Measurements from ENCODE around the gene TFCP2L1.
"Not testable (repeated sequence)": the region's sequence is repeated elsewhere in the genome, so short reads cannot be mapped to it uniquely, and the experiment has no call there.

TFCP2L1 gene

DNA sequence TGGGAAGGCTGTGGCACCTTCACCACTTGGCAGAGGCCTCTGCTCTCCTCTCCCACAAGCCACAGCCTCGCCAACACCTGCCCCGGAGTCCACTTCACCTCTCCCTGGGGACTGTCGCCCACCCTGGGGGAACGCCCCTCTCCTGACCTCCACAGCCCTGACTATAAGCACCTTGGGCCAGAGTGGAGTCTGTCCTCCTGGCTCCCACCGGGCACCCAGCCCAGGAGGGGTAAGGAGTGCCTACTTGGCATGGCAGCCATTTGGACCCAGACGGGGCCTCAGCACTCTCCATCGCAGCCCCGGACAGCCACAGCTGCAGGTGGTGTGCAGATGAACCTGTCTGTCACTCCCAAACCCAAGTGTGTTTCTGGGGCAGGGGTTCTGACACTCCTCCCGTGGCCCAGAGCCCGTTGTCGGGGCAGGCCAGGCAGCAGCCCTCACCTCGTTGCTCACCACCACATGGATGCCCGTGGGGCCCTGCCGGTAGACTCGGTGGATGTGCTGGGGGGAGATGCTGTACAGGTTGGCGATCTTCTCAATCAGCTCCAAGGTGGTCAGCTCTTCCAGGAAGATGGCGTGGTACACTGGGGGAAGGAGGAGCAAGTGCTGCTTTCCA lies 53.5 kb downstream of the TFCP2L1 start:
- Mint-ChIP-seq H3K27ac (no peak overlapping the region), H3K36me3 (ENCODE audit: insufficient read depth) (no peaks in the 10 kb centered on the region), H3K4me3 (no peak overlapping the region), H3K4me1 (ENCODE audit: low read depth in 2 of 2) (no peaks in the 10 kb centered on the region), H3K27me3 (peaks cover 0 to 23% of the 10 kb centered on the region in 2 donors), H3K9me3 (no peaks in the 10 kb centered on the region)
- ATAC-seq (replicated peaks) (no peak), DNase-seq (no peak)

DNA sequence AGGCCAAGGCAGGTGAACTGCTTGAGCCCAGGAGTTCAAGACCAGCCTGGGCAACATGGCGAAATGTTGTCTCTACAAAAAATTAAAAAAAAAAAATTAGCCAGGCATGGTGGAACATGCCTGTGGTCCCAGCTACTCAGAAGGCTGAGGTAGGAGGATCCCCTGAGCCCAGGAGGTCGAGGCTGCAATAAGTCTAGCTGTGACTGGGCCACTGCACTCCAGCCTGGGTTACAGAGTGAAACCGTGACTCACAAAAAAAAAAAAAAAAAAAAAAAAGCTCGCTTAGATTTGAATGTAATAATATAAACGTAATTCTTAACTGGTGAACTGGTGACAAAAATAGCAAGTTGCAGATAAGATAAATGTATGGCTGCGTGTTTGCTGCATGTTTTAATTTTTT lies 56.5 kb downstream of the TFCP2L1 start:
- Mint-ChIP-seq H3K9me3 (peaks cover 0 to under 1% of the 10 kb centered on the region in 2 donors), H3K36me3 (ENCODE audit: insufficient read depth) (no peaks in the 10 kb centered on the region), H3K27ac (no peak overlapping the region), H3K27me3 (peaks cover 2 to 20% of the 10 kb centered on the region in 2 donors), H3K4me3 (no peak overlapping the region), H3K4me1 (ENCODE audit: low read depth in 2 of 2) (no peaks in the 10 kb centered on the region)
- DNase-seq (no peak), ATAC-seq (replicated peaks) (no peak)

GRCh38 chr2:121227381-121228144 lies 57.4 kb downstream of the TFCP2L1 start:
- not testable (repeated sequence) for H3K27ac Mint-ChIP-seq; H3K4me3 Mint-ChIP-seq; DNase-seq; H3K36me3 Mint-ChIP-seq (ENCODE audit: insufficient read depth); H3K9me3 Mint-ChIP-seq; H3K4me1 Mint-ChIP-seq (ENCODE audit: low read depth in 2 of 2); ATAC-seq (replicated peaks)
- H3K27me3 Mint-ChIP-seq, result peaks cover 6 to 21% of the 10 kb centered on the region in 2 donors

DNA sequence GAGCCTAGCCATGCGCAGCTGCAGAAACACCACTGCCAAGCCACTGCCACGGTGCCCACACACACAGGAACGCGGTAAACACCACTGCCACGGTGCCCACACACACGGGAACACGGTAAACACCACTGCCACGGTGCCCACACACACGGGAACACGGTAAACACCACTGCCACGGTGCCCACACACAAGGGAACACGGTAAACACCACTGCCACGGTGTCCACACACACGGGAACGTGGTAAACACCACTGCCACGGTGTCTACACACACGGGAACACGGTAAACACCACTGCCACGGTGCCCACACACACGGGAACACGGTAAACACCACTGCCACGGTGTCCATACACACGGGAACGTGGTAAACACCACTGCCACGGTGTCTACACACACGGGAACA lies 59.3 kb downstream of the TFCP2L1 start:
- not testable (repeated sequence) for H3K36me3 Mint-ChIP-seq (ENCODE audit: insufficient read depth); H3K4me1 Mint-ChIP-seq (ENCODE audit: low read depth in 2 of 2); H3K4me3 Mint-ChIP-seq; H3K9me3 Mint-ChIP-seq; DNase-seq; H3K27me3 Mint-ChIP-seq; H3K27ac Mint-ChIP-seq; ATAC-seq (replicated peaks)

- peak overlapping the region in 1 of 2 donors; percentile 22 for H3K27ac Mint-ChIP-seq
- no peak for DNase-seq
- peaks cover 6 to 8% of the 10 kb centered on the region in 2 donors for H3K27me3 Mint-ChIP-seq
- H3K36me3 Mint-ChIP-seq (ENCODE audit: insufficient read depth), result no peaks in the 10 kb centered on the region
- ATAC-seq (replicated peaks), result no peak
- H3K4me3 Mint-ChIP-seq, result no peak overlapping the region
- no peaks in the 10 kb centered on the region for H3K4me1 Mint-ChIP-seq (ENCODE audit: low read depth in 2 of 2)
- peaks cover 0 to 1% of the 10 kb centered on the region in 2 donors for H3K9me3 Mint-ChIP-seq
Observed at GRCh38 chr2:121220995-121221394, 64.0 kb downstream of the TFCP2L1 start.

DNA sequence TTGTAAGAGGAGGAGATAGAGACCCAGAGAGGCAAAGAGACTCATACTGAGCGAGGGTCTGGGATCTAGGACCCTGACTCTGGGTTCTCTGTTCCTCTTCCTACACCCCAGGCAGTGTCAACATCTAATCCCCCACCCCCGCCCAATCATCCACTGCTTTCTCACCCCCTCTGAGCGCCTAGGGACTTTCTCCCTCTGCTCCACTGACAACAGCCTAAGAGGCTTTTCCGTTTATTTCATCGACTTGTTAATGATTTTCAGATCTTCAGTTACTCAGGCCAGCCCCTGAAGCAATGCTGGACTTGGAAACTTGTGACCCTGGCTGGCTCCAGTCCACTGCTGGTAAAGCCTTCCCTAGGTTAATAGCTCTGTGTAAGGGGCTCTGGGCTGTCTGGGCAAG lies 65.1 kb downstream of the TFCP2L1 start:
- no peaks in the 10 kb centered on the region for H3K36me3 Mint-ChIP-seq (ENCODE audit: insufficient read depth)
- H3K27me3 Mint-ChIP-seq, result peaks cover 6 to 9% of the 10 kb centered on the region in 2 donors
- ATAC-seq (replicated peaks) (no peak), DNase-seq (no peak)
- no peak overlapping the region for H3K27ac Mint-ChIP-seq
- H3K4me1 Mint-ChIP-seq (ENCODE audit: low read depth in 2 of 2), result no peaks in the 10 kb centered on the region
- H3K4me3 Mint-ChIP-seq, result no peak overlapping the region
- peaks cover 0 to 1% of the 10 kb centered on the region in 2 donors for H3K9me3 Mint-ChIP-seq

DNA sequence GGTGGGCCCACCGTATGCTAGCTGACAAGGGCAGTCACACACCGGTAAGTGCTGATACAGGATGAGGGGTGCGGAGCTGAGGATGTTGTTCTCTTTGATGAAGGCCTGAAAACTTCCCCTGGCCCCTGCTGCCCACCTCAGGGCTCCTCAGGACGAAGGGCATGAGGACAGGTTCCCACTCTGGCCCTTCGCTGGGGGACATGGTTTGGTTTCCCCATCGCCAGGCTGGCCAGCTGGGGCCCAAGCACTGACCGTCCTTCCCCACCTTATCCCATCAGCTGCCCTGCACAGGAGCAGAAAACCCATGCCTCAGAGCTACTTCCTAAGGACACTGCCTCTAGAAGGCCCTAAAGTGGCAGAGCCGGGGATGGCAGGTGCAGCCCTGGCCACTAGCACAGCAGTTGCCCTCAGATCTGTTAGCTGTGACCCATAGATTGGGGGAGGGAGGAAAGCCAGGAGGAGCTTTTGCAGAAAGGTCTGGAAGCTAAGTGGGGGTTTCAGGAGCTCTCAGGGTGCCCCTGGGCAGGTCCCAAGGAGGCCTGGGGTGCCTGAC lies 66.5 kb downstream of the TFCP2L1 start:
- Mint-ChIP-seq H3K27me3 (peaks cover 8 to 18% of the 10 kb centered on the region in 2 donors), H3K4me1 (ENCODE audit: low read depth in 2 of 2) (no peaks in the 10 kb centered on the region), H3K4me3 (no peak overlapping the region), H3K27ac (no peak overlapping the region), H3K36me3 (ENCODE audit: insufficient read depth) (no peaks in the 10 kb centered on the region), H3K9me3 (peaks cover 0 to under 1% of the 10 kb centered on the region in 2 donors)
- ATAC-seq (replicated peaks) (no peak), DNase-seq (no peak)

DNA sequence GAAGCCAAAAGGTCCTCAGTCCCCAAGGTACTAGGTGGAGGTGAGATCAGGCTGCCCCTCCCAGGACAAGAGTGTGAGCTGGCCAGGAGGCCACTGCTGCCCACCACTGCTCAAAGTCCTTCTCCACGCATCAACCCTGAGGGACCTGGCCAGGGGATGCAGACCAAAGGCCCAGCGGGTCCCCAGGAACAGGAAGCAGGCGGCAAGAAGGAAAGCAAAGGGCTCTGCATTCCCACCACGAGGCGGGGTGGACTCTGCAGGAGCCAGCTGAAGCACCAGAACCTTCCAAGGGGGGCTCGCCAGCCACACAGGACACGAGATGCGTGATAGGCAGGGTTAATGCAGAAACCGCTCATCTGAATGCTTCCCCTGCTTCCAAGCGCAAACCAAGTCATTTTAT lies 67.4 kb downstream of the TFCP2L1 start:
- Mint-ChIP-seq H3K4me3 (no peak overlapping the region), H3K9me3 (no peaks in the 10 kb centered on the region), H3K27ac (no peak overlapping the region), H3K27me3 (peaks cover 5 to 18% of the 10 kb centered on the region in 2 donors), H3K36me3 (ENCODE audit: insufficient read depth) (no peaks in the 10 kb centered on the region), H3K4me1 (ENCODE audit: low read depth in 2 of 2) (no peaks in the 10 kb centered on the region)
- ATAC-seq (replicated peaks) (no peak), DNase-seq (no peak)

GRCh38 chr2:121214296-121214695 lies 70.7 kb downstream of the TFCP2L1 start:
- ATAC-seq (replicated peaks) (no peak), DNase-seq (no peak)
- H3K36me3 Mint-ChIP-seq (ENCODE audit: insufficient read depth), result peaks cover 4% of the 10 kb centered on the region
- no peak overlapping the region for H3K27ac Mint-ChIP-seq
- H3K27me3 Mint-ChIP-seq, result peaks cover 5 to 29% of the 10 kb centered on the region in 2 donors
- H3K9me3 Mint-ChIP-seq, result no peaks in the 10 kb centered on the region
- no peak overlapping the region for H3K4me3 Mint-ChIP-seq
- H3K4me1 Mint-ChIP-seq (ENCODE audit: low read depth in 2 of 2), result no peaks in the 10 kb centered on the region

- ATAC-seq (replicated peaks), result no peak
- peaks cover 10 to 29% of the 10 kb centered on the region in 2 donors for H3K27me3 Mint-ChIP-seq
Observed at GRCh38 chr2:121213386-121213785, 71.6 kb downstream of the TFCP2L1 start.

GRCh38 chr2:121212661-121213325 lies 72.2 kb downstream of the TFCP2L1 start:
- DNase-seq (no peak), ATAC-seq (replicated peaks) (no peak)
- Mint-ChIP-seq H3K9me3 (no peaks in the 10 kb centered on the region), H3K27ac (no peak overlapping the region), H3K4me3 (no peak overlapping the region), H3K36me3 (ENCODE audit: insufficient read depth) (peaks cover 8% of the 10 kb centered on the region), H3K4me1 (ENCODE audit: low read depth in 2 of 2) (no peaks in the 10 kb centered on the region), H3K27me3 (peaks cover 10 to 29% of the 10 kb centered on the region in 2 donors)

More at GRCh38 chr2:121213386-121213785, 71.6 kb downstream of the TFCP2L1 start:
- no peak for DNase-seq
- no peaks in the 10 kb centered on the region for H3K9me3 Mint-ChIP-seq
- peaks cover 6% of the 10 kb centered on the region for H3K36me3 Mint-ChIP-seq (ENCODE audit: insufficient read depth)
- no peaks in the 10 kb centered on the region for H3K4me1 Mint-ChIP-seq (ENCODE audit: low read depth in 2 of 2)
- no peak overlapping the region for H3K4me3 Mint-ChIP-seq
- H3K27ac Mint-ChIP-seq, result no peak overlapping the region

GRCh38 chr2:121211689-121212151 lies 73.3 kb downstream of the TFCP2L1 start:
- ATAC-seq (replicated peaks) (no peak), DNase-seq (no peak)
- H3K9me3 Mint-ChIP-seq, result no peaks in the 10 kb centered on the region
- H3K27ac Mint-ChIP-seq, result no peak overlapping the region
- H3K4me1 Mint-ChIP-seq (ENCODE audit: low read depth in 2 of 2), result no peaks in the 10 kb centered on the region
- no peak overlapping the region for H3K4me3 Mint-ChIP-seq
- peaks cover 8% of the 10 kb centered on the region for H3K36me3 Mint-ChIP-seq (ENCODE audit: insufficient read depth)
- peaks cover 10 to 29% of the 10 kb centered on the region in 2 donors for H3K27me3 Mint-ChIP-seq

DNA sequence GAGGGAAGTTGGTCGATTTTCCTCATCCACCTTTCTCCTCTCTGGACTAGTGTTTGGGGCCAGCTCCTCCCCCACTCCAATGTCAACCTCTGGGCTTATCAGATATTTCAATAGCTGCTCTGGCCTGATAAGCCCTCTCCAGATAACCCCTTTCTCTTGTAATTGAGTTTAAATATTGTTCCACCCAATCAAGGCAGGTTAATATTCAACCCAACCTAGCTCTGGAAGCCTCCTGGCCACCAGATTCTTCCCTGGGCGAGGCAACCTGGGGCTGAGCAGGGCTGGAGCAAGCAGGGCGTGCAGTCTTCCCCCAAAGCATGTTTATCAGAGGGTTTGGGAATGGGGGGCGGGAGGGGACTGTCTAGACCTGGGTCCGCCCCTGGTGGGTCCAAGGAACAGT lies 73.8 kb downstream of the TFCP2L1 start:
- H3K36me3 Mint-ChIP-seq (ENCODE audit: insufficient read depth), result peaks cover 8% of the 10 kb centered on the region
- H3K9me3 Mint-ChIP-seq, result no peaks in the 10 kb centered on the region
- no peaks in the 10 kb centered on the region for H3K4me1 Mint-ChIP-seq (ENCODE audit: low read depth in 2 of 2)
- no peak overlapping the region for H3K27ac Mint-ChIP-seq
- no peak for DNase-seq
- no peak overlapping the region for H3K4me3 Mint-ChIP-seq
- H3K27me3 Mint-ChIP-seq, result peaks cover 10 to 29% of the 10 kb centered on the region in 2 donors
- ATAC-seq (replicated peaks), result no peak

Data from effector memory CD8-positive, alpha-beta T cell (primary cell).